Measurements from ENCODE around the gene PALD1. TPM values are rescaled to one million over a fixed set of nuclear protein-coding genes. Genes with fewer than 3 reads are reported as not detected.
A peak's percentile ranks its signal among the peaks of the same experiment; 100 is the strongest.

PALD1 gene
- total and polyA plus RNA-seq, 2 of the 13 experiments (the other 11 are each of a cell fraction or from before 2014, with no cell fraction given): 0.07 to 0.09 TPM

GRCh38 chr10:70596110-70596798 is 117.7 kb downstream of the PALD1 start:
- no peaks in the 10 kb centered on the region for H3K36me3 ChIP-seq (replicated peaks in 1 of 2; ENCODE audit: control insufficient read depth in 1 of 2, insufficient read depth in 2 of 2, low read length in 2 of 2)
- H3K9me3 ChIP-seq (ENCODE audit: low read length): no peaks in the 10 kb centered on the region
- no TSS peak for BruUV-seq (replicated peaks)
- in situ Hi-C loops (cut with HindIII; ENCODE audit: extremely low pct_ligation_motif_present, low pct_unique_long_range_greater_than_20kb) (no loop called here), intact Hi-C loops (cut with micrococcal nuclease; ENCODE audit: unreplicated experiment) (loop anchor here (1.0 kb wide), 1 partner anchor 37 kb away; no protein-coding TSS in a partner anchor)
- no peaks in the 10 kb centered on the region for H3K79me2 ChIP-seq (ENCODE audit: insufficient read depth, low read length)
- 2% methylated on average over 11 of the region's 14 CpGs for WGBS (ENCODE audit: low lambda C conversion rate)
- H3K4me3 ChIP-seq (replicated peaks in 1 of 3; ENCODE audit: insufficient read depth in 1 of 3, low read depth in 2 of 3, low read length in 3 of 3): peak overlapping the region; percentile 21 to 59 (median 40); a peak in 3 of 6 replicates
- ChIA-PET CTCF (ENCODE audit: low intra/inter-chr PET ratio, low total read pairs) (no interaction called here), POLR2A (no interaction called here)
- H3K9ac ChIP-seq (ENCODE audit: insufficient read depth, low read depth, low read length): peak overlapping the region; percentile 29
- peak overlapping the region; percentile 58 for H3K27ac ChIP-seq (ENCODE audit: extremely low read length, insufficient read depth, low read length)
- H4K20me1 ChIP-seq (ENCODE audit: insufficient read depth, low read length): no peaks in the 10 kb centered on the region
- peak overlapping the region; percentile 85 for H3K4me2 ChIP-seq (ENCODE audit: low read depth, low read length)
- peak; percentile 91 for ATAC-seq
- peak; percentile 96 for FAIRE-seq
- no peaks in the 10 kb centered on the region for H3K27me3 ChIP-seq (ENCODE audit: control insufficient read depth in 1 of 2, insufficient read depth in 2 of 2, low read length in 2 of 2)
- peak; percentile 89 for DNase-seq (ENCODE audit: low spot score)
- peaks cover 39% of the 10 kb centered on the region for H3K4me1 ChIP-seq (ENCODE audit: insufficient read depth, low read length)
- H2AFZ ChIP-seq (ENCODE audit: low read length): no peak overlapping the region
- TF ChIP-seq ZNF180 (CRISPR knock-in tag; IDR thresholded peaks at IDR 0.05; ENCODE audit: borderline replicate concordance, low read depth): no peak
- TF ChIP-seq ARNT2 (CRISPR knock-in tag; IDR thresholded peaks at IDR 0.05; ENCODE audit: low read depth): no peak
- TF ChIP-seq KDM1A (CRISPR knock-in tag; IDR thresholded peaks at IDR 0.05): no peak
- TF ChIP-seq ZBTB38 (CRISPR knock-in tag; IDR thresholded peaks at IDR 0.05): no peak
- no peak for TF ChIP-seq ZSCAN22 (CRISPR knock-in tag; IDR thresholded peaks at IDR 0.05)
- TF ChIP-seq, protein P1, sequence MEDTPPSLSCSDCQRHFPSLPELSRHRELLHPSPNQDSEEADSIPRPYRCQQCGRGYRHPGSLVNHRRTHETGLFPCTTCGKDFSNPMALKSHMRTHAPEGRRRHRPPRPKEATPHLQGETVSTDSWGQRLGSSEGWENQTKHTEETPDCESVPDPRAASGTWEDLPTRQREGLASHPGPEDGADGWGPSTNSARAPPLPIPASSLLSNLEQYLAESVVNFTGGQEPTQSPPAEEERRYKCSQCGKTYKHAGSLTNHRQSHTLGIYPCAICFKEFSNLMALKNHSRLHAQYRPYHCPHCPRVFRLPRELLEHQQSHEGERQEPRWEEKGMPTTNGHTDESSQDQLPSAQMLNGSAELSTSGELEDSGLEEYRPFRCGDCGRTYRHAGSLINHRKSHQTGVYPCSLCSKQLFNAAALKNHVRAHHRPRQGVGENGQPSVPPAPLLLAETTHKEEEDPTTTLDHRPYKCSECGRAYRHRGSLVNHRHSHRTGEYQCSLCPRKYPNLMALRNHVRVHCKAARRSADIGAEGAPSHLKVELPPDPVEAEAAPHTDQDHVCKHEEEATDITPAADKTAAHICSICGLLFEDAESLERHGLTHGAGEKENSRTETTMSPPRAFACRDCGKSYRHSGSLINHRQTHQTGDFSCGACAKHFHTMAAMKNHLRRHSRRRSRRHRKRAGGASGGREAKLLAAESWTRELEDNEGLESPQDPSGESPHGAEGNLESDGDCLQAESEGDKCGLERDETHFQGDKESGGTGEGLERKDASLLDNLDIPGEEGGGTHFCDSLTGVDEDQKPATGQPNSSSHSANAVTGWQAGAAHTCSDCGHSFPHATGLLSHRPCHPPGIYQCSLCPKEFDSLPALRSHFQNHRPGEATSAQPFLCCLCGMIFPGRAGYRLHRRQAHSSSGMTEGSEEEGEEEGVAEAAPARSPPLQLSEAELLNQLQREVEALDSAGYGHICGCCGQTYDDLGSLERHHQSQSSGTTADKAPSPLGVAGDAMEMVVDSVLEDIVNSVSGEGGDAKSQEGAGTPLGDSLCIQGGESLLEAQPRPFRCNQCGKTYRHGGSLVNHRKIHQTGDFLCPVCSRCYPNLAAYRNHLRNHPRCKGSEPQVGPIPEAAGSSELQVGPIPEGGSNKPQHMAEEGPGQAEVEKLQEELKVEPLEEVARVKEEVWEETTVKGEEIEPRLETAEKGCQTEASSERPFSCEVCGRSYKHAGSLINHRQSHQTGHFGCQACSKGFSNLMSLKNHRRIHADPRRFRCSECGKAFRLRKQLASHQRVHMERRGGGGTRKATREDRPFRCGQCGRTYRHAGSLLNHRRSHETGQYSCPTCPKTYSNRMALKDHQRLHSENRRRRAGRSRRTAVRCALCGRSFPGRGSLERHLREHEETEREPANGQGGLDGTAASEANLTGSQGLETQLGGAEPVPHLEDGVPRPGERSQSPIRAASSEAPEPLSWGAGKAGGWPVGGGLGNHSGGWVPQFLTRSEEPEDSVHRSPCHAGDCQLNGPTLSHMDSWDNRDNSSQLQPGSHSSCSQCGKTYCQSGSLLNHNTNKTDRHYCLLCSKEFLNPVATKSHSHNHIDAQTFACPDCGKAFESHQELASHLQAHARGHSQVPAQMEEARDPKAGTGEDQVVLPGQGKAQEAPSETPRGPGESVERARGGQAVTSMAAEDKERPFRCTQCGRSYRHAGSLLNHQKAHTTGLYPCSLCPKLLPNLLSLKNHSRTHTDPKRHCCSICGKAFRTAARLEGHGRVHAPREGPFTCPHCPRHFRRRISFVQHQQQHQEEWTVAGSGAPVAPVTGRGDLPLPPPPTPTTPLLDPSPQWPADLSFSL (CRISPR knock-in tag; IDR thresholded peaks at IDR 0.05): no peak
- no peak for TF ChIP-seq HES4 (CRISPR knock-in tag; IDR thresholded peaks at IDR 0.05; ENCODE audit: borderline replicate concordance)
- peak; percentile 64; the same call in 1 of the 2 replicates for TF ChIP-seq ZNF788 (CRISPR knock-in tag; IDR thresholded peaks at IDR 0.05; ENCODE audit: borderline replicate concordance)
- TF ChIP-seq ZFP36L1 (CRISPR knock-in tag; IDR thresholded peaks at IDR 0.05): peak; percentile 36; the same call in 1 of the 2 replicates
- no peak for TF ChIP-seq ZNF614 (CRISPR knock-in tag; IDR thresholded peaks at IDR 0.05; ENCODE audit: borderline replicate concordance)

All from HepG2 (cell line).